Activated naive CD8-positive, alpha-beta T cell (primary cell): ENCODE results near the gene MACF1.
"Not testable (repeated sequence)": the region's sequence is repeated elsewhere in the genome, so short reads cannot be mapped to it uniquely, and the experiment has no call there.

ENCODE experiments used
- H3K27ac Mint-ChIP-seq: one replicate; pipeline ENCODE4 v1.8.0; 2021; ENCODE audit warnings: mixed read lengths
- H3K27me3 Mint-ChIP-seq: one replicate; pipeline ENCODE4 v1.8.0; 2021; ENCODE audit warnings: mixed read lengths
- H3K36me3 Mint-ChIP-seq: one replicate; pipeline ENCODE4 v1.8.0; 2021; ENCODE audit warnings: mixed read lengths
- H3K4me1 Mint-ChIP-seq: one replicate; pipeline ENCODE4 v1.8.0; 2021; ENCODE audit warnings: low read depth, mixed read lengths
- H3K4me3 Mint-ChIP-seq: one replicate; pipeline ENCODE4 v1.8.0; 2021; ENCODE audit warnings: mild to moderate bottlenecking, mixed read lengths
- H3K9me3 Mint-ChIP-seq: one replicate; pipeline ENCODE4 v1.8.0; 2021; ENCODE audit warnings: low read depth, mixed read lengths

The MACF1 gene

GRCh38 chr1:39508857-39509305 is 304.4 kb downstream of the MACF1 start:
- no peaks in the 10 kb centered on the region for H3K36me3 Mint-ChIP-seq
- peaks cover 11% of the 10 kb centered on the region for H3K4me1 Mint-ChIP-seq
- no peaks in the 10 kb centered on the region for H3K9me3 Mint-ChIP-seq
- no peak overlapping the region for H3K27ac Mint-ChIP-seq
- H3K27me3 Mint-ChIP-seq, result no peaks in the 10 kb centered on the region
- H3K4me3 Mint-ChIP-seq, result peak overlapping the region; percentile 51

- Mint-ChIP-seq H3K27ac (no peak overlapping the region), H3K27me3 (no peaks in the 10 kb centered on the region), H3K4me1 (peaks cover 11% of the 10 kb centered on the region), H3K9me3 (no peaks in the 10 kb centered on the region), H3K4me3 (peak overlapping the region; percentile 51), H3K36me3 (no peaks in the 10 kb centered on the region)
Measured at GRCh38 chr1:39509360-39510009, 305.0 kb downstream of the MACF1 start.

- not testable (repeated sequence) for H3K9me3 Mint-ChIP-seq, H3K4me3 Mint-ChIP-seq, H3K36me3 Mint-ChIP-seq, H3K27me3 Mint-ChIP-seq, H3K27ac Mint-ChIP-seq
- H3K4me1 Mint-ChIP-seq, result peaks cover 13% of the 10 kb centered on the region
Measured at GRCh38 chr1:39510570-39511186, 306.2 kb downstream of the MACF1 start.

- H3K27ac Mint-ChIP-seq, H3K9me3 Mint-ChIP-seq, H3K4me3 Mint-ChIP-seq, H3K27me3 Mint-ChIP-seq, H3K36me3 Mint-ChIP-seq: not testable (repeated sequence)
- peaks cover 13% of the 10 kb centered on the region for H3K4me1 Mint-ChIP-seq
Measured at GRCh38 chr1:39511477-39511876, 307.0 kb downstream of the MACF1 start.

- not testable (repeated sequence) for H3K27ac Mint-ChIP-seq, H3K4me3 Mint-ChIP-seq, H3K27me3 Mint-ChIP-seq, H3K9me3 Mint-ChIP-seq, H3K36me3 Mint-ChIP-seq
- H3K4me1 Mint-ChIP-seq, result peaks cover 13% of the 10 kb centered on the region
Measured at GRCh38 chr1:39512234-39512847, 307.8 kb downstream of the MACF1 start.

- H3K36me3 Mint-ChIP-seq, H3K27ac Mint-ChIP-seq, H3K4me3 Mint-ChIP-seq, H3K27me3 Mint-ChIP-seq, H3K9me3 Mint-ChIP-seq, H3K4me1 Mint-ChIP-seq: not testable (repeated sequence)
Measured at GRCh38 chr1:39514710-39515124, 310.2 kb downstream of the MACF1 start.

GRCh38 chr1:39515131-39516086 is 310.9 kb downstream of the MACF1 start:
- not testable (repeated sequence) for H3K4me1 Mint-ChIP-seq, H3K36me3 Mint-ChIP-seq, H3K9me3 Mint-ChIP-seq, H3K27me3 Mint-ChIP-seq, H3K27ac Mint-ChIP-seq
- H3K4me3 Mint-ChIP-seq, result peak overlapping the region; percentile 73

- H3K27me3 Mint-ChIP-seq, H3K27ac Mint-ChIP-seq, H3K36me3 Mint-ChIP-seq, H3K4me1 Mint-ChIP-seq, H3K4me3 Mint-ChIP-seq, H3K9me3 Mint-ChIP-seq: not testable (repeated sequence)
Measured at GRCh38 chr1:39516841-39517240, 312.3 kb downstream of the MACF1 start.

GRCh38 chr1:39517936-39518335 is 313.4 kb downstream of the MACF1 start:
- not testable (repeated sequence) for H3K9me3 Mint-ChIP-seq, H3K27me3 Mint-ChIP-seq, H3K27ac Mint-ChIP-seq, H3K36me3 Mint-ChIP-seq, H3K4me3 Mint-ChIP-seq, H3K4me1 Mint-ChIP-seq

- not testable (repeated sequence) for H3K4me3 Mint-ChIP-seq, H3K27ac Mint-ChIP-seq, H3K9me3 Mint-ChIP-seq, H3K4me1 Mint-ChIP-seq, H3K27me3 Mint-ChIP-seq, H3K36me3 Mint-ChIP-seq
Measured at GRCh38 chr1:39519376-39519775, 314.9 kb downstream of the MACF1 start.

- H3K4me1 Mint-ChIP-seq, H3K27ac Mint-ChIP-seq, H3K9me3 Mint-ChIP-seq, H3K36me3 Mint-ChIP-seq, H3K27me3 Mint-ChIP-seq, H3K4me3 Mint-ChIP-seq: not testable (repeated sequence)
Measured at GRCh38 chr1:39522221-39522620, 317.7 kb downstream of the MACF1 start.

GRCh38 chr1:39522661-39523567 is 318.4 kb downstream of the MACF1 start:
- H3K4me3 Mint-ChIP-seq, result no peak overlapping the region
- H3K27me3 Mint-ChIP-seq, result no peaks in the 10 kb centered on the region
- H3K9me3 Mint-ChIP-seq, result no peaks in the 10 kb centered on the region
- H3K27ac Mint-ChIP-seq, result no peak overlapping the region
- no peaks in the 10 kb centered on the region for H3K36me3 Mint-ChIP-seq
- peaks cover 4% of the 10 kb centered on the region for H3K4me1 Mint-ChIP-seq

GRCh38 chr1:39524171-39524570 is 319.7 kb downstream of the MACF1 start:
- Mint-ChIP-seq H3K36me3 (no peaks in the 10 kb centered on the region), H3K27ac (no peak overlapping the region), H3K4me1 (peaks cover 4% of the 10 kb centered on the region), H3K4me3 (no peak overlapping the region), H3K27me3 (no peaks in the 10 kb centered on the region), H3K9me3 (no peaks in the 10 kb centered on the region)

GRCh38 chr1:39524591-39525365 is 320.3 kb downstream of the MACF1 start:
- Mint-ChIP-seq H3K36me3 (no peaks in the 10 kb centered on the region), H3K27me3 (no peaks in the 10 kb centered on the region), H3K4me3 (no peak overlapping the region), H3K4me1 (peaks cover 4% of the 10 kb centered on the region), H3K9me3 (no peaks in the 10 kb centered on the region), H3K27ac (no peak overlapping the region)
